Stimulated activated CD4-positive, alpha-beta T cell treated with anti-CD3 and anti-CD28 coated beads, Interleukin-4, amount 100 ng/mL, for 24 hours (primary cell): Measurements from ENCODE around the gene SIGLEC15.
"Not testable (repeated sequence)": the region's sequence is repeated elsewhere in the genome, so short reads cannot be mapped to it uniquely, and the experiment has no call there.

ENCODE experiments used
- DNase-seq: peaks from one replicate; pipeline ENCODE4 v3.0.0-alpha.2; 2020

SIGLEC15 gene

GRCh38 chr18:45821026-45821425 is 4.4 kb upstream of the SIGLEC15 start:
- no peak for DNase-seq

GRCh38 chr18:45821711-45822110 is 3.8 kb upstream of the SIGLEC15 start:
- no peak for DNase-seq

- no peak for DNase-seq
Measured at GRCh38 chr18:45826084-45826483, 609 bp downstream of the SIGLEC15 start.

- not testable (repeated sequence) for DNase-seq
Measured at GRCh38 chr18:45826716-45827115, 1.2 kb downstream of the SIGLEC15 start.

GRCh38 chr18:45828917-45829811 is 3.7 kb downstream of the SIGLEC15 start:
- DNase-seq = no peak

- no peak for DNase-seq
Measured at GRCh38 chr18:45829855-45830254, 4.4 kb downstream of the SIGLEC15 start.

- DNase-seq = no peak
Measured at GRCh38 chr18:45830917-45831316, 5.4 kb downstream of the SIGLEC15 start.

GRCh38 chr18:45833846-45834245 is 8.4 kb downstream of the SIGLEC15 start:
- DNase-seq = no peak

GRCh38 chr18:45834306-45834705 is 8.8 kb downstream of the SIGLEC15 start:
- no peak for DNase-seq

- DNase-seq = no peak
Measured at GRCh38 chr18:45835057-45835636, 9.7 kb downstream of the SIGLEC15 start.

GRCh38 chr18:45836242-45837205 is 11.0 kb downstream of the SIGLEC15 start:
- no peak for DNase-seq

- DNase-seq = peak; percentile 23
Measured at GRCh38 chr18:45837283-45838070, 12.0 kb downstream of the SIGLEC15 start.

- no peak for DNase-seq
Measured at GRCh38 chr18:45838302-45839070, 13.0 kb downstream of the SIGLEC15 start.

GRCh38 chr18:45839414-45840395 is 14.2 kb downstream of the SIGLEC15 start:
- no peak for DNase-seq

GRCh38 chr18:45841060-45841764 is 15.7 kb downstream of the SIGLEC15 start:
- no peak for DNase-seq

- no peak for DNase-seq
Measured at GRCh38 chr18:45841765-45842442, 16.4 kb downstream of the SIGLEC15 start.

- no peak for DNase-seq
Measured at GRCh38 chr18:45843019-45843418, 17.5 kb downstream of the SIGLEC15 start.

GRCh38 chr18:45844938-45845337 is 19.5 kb downstream of the SIGLEC15 start:
- DNase-seq = no peak

GRCh38 chr18:45845410-45845809 is 19.9 kb downstream of the SIGLEC15 start:
- no peak for DNase-seq
